ENCODE results near the gene AKR7A2.
"Not testable (repeated sequence)": the region's sequence is repeated elsewhere in the genome, so short reads cannot be mapped to it uniquely, and the experiment has no call there.

The AKR7A2 gene

GRCh38 chr1:19262047-19262446 is 49.9 kb downstream of the AKR7A2 start:
- no peak overlapping the region for H3K9ac ChIP-seq (ENCODE audit: low read length in 2 of 2)
- no peak overlapping the region for H3K27ac ChIP-seq (ENCODE audit: low read length)
- H3K27me3 ChIP-seq (ENCODE audit: control insufficient read depth in 1 of 2, insufficient read depth in 2 of 2, low read length in 2 of 2) = no peaks in the 10 kb centered on the region
- H3K9me3 ChIP-seq (ENCODE audit: control insufficient read depth in 2 of 2, low read length in 2 of 2) = no peaks in the 10 kb centered on the region
- no peak overlapping the region for H3K4me3 ChIP-seq (ENCODE audit: low read length in 2 of 2)
- peaks cover 19 to 20% of the 10 kb centered on the region in 2 donors for H3K36me3 ChIP-seq (ENCODE audit: control insufficient read depth in 2 of 2, insufficient read depth in 2 of 2, low read length in 2 of 2)
- H3K4me1 ChIP-seq (ENCODE audit: control insufficient read depth, insufficient read depth, low read length) = no peaks in the 10 kb centered on the region

DNA sequence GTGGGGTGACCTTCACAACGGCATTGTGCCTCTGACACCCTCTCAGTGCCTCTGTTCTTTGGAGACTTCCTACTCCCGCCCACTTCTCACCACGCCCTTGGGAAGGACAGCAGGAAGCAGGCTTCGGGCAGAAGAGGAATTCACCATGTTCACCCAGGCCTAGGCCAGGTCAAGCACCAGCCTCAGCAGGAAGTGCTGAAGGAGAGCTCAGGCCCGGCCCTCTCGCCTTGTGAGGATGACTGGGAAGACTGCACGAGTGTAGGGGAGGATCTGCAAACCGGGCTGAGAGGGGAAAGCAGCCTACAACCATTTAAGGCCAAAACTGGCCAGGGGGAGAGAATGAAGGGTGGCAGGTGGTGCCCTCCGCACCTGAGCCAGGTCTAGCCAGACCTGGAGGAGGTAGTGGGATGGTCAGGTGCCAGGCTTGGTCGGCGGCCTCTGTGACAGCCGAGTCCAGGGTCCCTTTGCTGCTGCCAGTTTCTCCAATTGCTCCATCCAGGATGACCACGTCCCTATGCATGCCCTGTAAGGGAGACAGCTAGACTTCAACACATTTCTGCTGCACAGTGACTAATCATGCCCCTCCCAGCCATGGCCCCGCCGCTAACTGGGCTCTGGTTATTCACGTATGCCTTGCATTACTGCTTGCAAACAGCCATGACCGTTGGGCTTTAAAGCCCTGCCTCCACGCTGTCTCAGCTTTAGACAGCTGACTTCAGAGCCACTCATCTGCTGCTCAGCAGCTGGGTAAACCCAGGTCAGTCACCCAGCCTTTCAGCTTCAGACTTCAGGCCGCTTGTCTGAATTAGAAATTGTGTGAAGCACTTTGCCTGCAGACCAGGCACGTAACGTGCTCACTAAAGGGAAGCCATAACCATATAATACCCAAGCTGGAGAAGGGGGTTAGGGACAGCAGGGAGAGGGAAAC is 51.5 kb downstream of the AKR7A2 start:
- no peak overlapping the region for H3K4me3 ChIP-seq (ENCODE audit: low read length in 2 of 2)
- no peaks in the 10 kb centered on the region for H3K9me3 ChIP-seq (ENCODE audit: control insufficient read depth in 2 of 2, low read length in 2 of 2)
- no peaks in the 10 kb centered on the region for H3K27me3 ChIP-seq (ENCODE audit: control insufficient read depth in 1 of 2, insufficient read depth in 2 of 2, low read length in 2 of 2)
- H3K36me3 ChIP-seq (ENCODE audit: control insufficient read depth in 2 of 2, insufficient read depth in 2 of 2, low read length in 2 of 2) = peaks cover 19 to 29% of the 10 kb centered on the region in 2 donors
- no peaks in the 10 kb centered on the region for H3K4me1 ChIP-seq (ENCODE audit: control insufficient read depth, insufficient read depth, low read length)
- no peak overlapping the region for H3K27ac ChIP-seq (ENCODE audit: low read length)
- H3K9ac ChIP-seq (ENCODE audit: low read length in 2 of 2) = no peak overlapping the region

- Histone ChIP-seq H3K9me3 (ENCODE audit: control insufficient read depth in 2 of 2, low read length in 2 of 2) (no peaks in the 10 kb centered on the region), H3K9ac (ENCODE audit: low read length in 2 of 2) (no peak overlapping the region), H3K27ac (ENCODE audit: low read length) (no peak overlapping the region), H3K36me3 (ENCODE audit: control insufficient read depth in 2 of 2, insufficient read depth in 2 of 2, low read length in 2 of 2) (peaks cover 19 to 29% of the 10 kb centered on the region in 2 donors), H3K4me1 (ENCODE audit: control insufficient read depth, insufficient read depth, low read length) (peaks cover 4% of the 10 kb centered on the region), H3K27me3 (ENCODE audit: control insufficient read depth in 1 of 2, insufficient read depth in 2 of 2, low read length in 2 of 2) (no peaks in the 10 kb centered on the region), H3K4me3 (ENCODE audit: low read length in 2 of 2) (no peak overlapping the region)
Observed at GRCh38 chr1:19258353-19258752, 53.6 kb downstream of the AKR7A2 start.

DNA sequence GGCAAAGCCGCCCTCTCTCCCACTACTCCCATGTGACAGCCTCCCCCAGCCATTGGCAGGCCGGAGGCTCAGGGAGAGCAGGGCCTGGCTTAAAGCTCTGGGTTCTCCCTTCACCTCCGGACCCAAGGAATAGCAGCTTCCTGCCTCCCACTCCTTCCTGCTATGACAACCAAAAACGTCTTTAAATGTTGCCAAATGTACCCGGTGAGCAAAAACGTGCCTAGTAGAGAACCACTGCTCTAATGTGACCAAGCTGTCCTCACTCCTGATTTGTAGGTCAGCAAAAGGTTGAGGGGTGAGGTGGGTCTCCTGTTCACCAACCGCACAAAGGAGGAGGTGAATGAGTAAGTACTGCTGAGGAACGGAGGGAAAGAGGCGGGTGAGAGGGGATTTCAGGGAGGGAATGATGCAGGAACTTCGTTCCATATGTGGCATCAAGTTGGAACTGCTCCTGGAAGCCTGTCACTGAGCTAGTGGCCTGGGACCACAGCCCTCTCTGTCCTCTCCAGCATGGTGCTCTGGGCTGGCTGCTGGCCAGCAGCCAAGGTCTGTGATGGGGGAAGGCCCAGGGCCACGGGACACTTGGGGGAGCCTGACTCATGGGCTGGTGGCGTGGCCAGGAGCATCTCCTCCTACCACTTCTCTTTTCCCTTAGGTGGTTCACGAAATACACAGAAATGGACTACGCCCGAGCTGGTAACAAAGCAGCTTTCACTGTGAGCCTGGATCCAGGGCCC is 54.6 kb downstream of the AKR7A2 start:
- no peak overlapping the region for H3K4me3 ChIP-seq (ENCODE audit: low read length in 2 of 2)
- no peak overlapping the region for H3K9ac ChIP-seq (ENCODE audit: low read length in 2 of 2)
- peaks cover 14% of the 10 kb centered on the region for H3K4me1 ChIP-seq (ENCODE audit: control insufficient read depth, insufficient read depth, low read length)
- H3K36me3 ChIP-seq (ENCODE audit: control insufficient read depth in 2 of 2, insufficient read depth in 2 of 2, low read length in 2 of 2) = peaks cover 19 to 29% of the 10 kb centered on the region in 2 donors
- no peaks in the 10 kb centered on the region for H3K9me3 ChIP-seq (ENCODE audit: control insufficient read depth in 2 of 2, low read length in 2 of 2)
- no peaks in the 10 kb centered on the region for H3K27me3 ChIP-seq (ENCODE audit: control insufficient read depth in 1 of 2, insufficient read depth in 2 of 2, low read length in 2 of 2)
- no peak overlapping the region for H3K27ac ChIP-seq (ENCODE audit: low read length)

DNA sequence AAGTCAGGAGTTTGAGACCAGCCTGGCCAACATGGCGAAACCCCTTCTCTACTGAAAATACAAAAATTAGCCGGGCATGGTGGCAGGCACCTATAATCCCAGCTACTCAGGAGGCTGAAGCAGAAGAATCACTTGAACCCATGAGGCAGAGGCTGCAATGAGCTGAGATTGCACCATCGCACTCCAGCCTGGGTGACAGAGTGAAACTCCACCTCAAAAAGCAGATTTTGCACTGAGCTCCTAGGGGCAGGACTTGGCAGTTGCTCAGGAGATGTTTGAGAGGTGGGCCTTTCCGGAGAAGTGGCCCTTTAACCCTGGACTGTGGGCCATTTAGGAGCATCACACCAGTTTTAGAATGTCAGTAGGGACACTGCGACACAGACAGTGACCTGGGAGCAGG is 55.6 kb downstream of the AKR7A2 start:
- peaks cover 19 to 29% of the 10 kb centered on the region in 2 donors for H3K36me3 ChIP-seq (ENCODE audit: control insufficient read depth in 2 of 2, insufficient read depth in 2 of 2, low read length in 2 of 2)
- peaks cover 20% of the 10 kb centered on the region for H3K4me1 ChIP-seq (ENCODE audit: control insufficient read depth, insufficient read depth, low read length)
- H3K27me3 ChIP-seq (ENCODE audit: control insufficient read depth in 1 of 2, insufficient read depth in 2 of 2, low read length in 2 of 2); H3K9me3 ChIP-seq (ENCODE audit: control insufficient read depth in 2 of 2, low read length in 2 of 2); H3K9ac ChIP-seq (ENCODE audit: low read length in 2 of 2); H3K27ac ChIP-seq (ENCODE audit: low read length); H3K4me3 ChIP-seq (ENCODE audit: low read length in 2 of 2): not testable (repeated sequence)

- Histone ChIP-seq H3K27me3 (ENCODE audit: control insufficient read depth in 1 of 2, insufficient read depth in 2 of 2, low read length in 2 of 2) (no peaks in the 10 kb centered on the region), H3K9me3 (ENCODE audit: control insufficient read depth in 2 of 2, low read length in 2 of 2) (no peaks in the 10 kb centered on the region), H3K4me3 (ENCODE audit: low read length in 2 of 2) (no peak overlapping the region), H3K27ac (ENCODE audit: low read length) (no peak overlapping the region), H3K4me1 (ENCODE audit: control insufficient read depth, insufficient read depth, low read length) (peaks cover 27% of the 10 kb centered on the region), H3K36me3 (ENCODE audit: control insufficient read depth in 2 of 2, insufficient read depth in 2 of 2, low read length in 2 of 2) (peaks cover 19 to 29% of the 10 kb centered on the region in 2 donors), H3K9ac (ENCODE audit: low read length in 2 of 2) (no peak overlapping the region)
Observed at GRCh38 chr1:19255288-19255687, 56.7 kb downstream of the AKR7A2 start.

DNA sequence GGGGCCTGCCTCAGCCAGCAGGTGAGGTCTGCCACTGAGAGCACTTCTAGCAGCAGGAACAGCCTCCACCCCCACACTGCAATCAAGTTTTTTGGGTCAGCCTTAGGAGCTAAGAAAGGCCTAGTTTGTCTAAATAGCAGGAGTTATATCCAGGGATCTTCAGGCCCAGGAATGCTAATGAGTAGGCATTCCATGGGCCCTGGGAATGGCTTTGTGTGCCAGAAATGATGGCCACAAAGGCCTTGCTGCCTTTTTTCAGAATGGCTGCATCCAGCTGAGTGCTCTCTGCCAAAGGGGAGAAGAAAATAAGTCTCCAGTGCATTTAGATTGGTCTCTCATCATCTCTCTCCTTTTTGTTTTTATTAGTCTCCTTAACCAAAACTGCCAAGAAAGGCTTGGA is 57.5 kb downstream of the AKR7A2 start:
- Histone ChIP-seq H3K4me3 (ENCODE audit: low read length in 2 of 2) (no peak overlapping the region), H3K4me1 (ENCODE audit: control insufficient read depth, insufficient read depth, low read length) (peaks cover 29% of the 10 kb centered on the region), H3K9ac (ENCODE audit: low read length in 2 of 2) (no peak overlapping the region), H3K27ac (ENCODE audit: low read length) (no peak overlapping the region), H3K36me3 (ENCODE audit: control insufficient read depth in 2 of 2, insufficient read depth in 2 of 2, low read length in 2 of 2) (peaks cover 17 to 26% of the 10 kb centered on the region in 2 donors), H3K27me3 (ENCODE audit: control insufficient read depth in 1 of 2, insufficient read depth in 2 of 2, low read length in 2 of 2) (no peaks in the 10 kb centered on the region), H3K9me3 (ENCODE audit: control insufficient read depth in 2 of 2, low read length in 2 of 2) (no peaks in the 10 kb centered on the region)

Measured in stomach smooth muscle (tissue), 2 donors.